ENCODE measurements around the gene VWDE. TPM values are rescaled to one million over a fixed set of nuclear protein-coding genes. Genes with fewer than 3 reads are reported as not detected.
A peak's percentile ranks its signal among the peaks of the same experiment; 100 is the strongest.
"Not testable (repeated sequence)": the region's sequence is repeated elsewhere in the genome, so short reads cannot be mapped to it uniquely, and the experiment has no call there.

Gene VWDE
- total RNA-seq (2014; rRNA removed; shearing (Covaris generic)): 0.42 and 0.97 TPM in 2 replicates

DNA sequence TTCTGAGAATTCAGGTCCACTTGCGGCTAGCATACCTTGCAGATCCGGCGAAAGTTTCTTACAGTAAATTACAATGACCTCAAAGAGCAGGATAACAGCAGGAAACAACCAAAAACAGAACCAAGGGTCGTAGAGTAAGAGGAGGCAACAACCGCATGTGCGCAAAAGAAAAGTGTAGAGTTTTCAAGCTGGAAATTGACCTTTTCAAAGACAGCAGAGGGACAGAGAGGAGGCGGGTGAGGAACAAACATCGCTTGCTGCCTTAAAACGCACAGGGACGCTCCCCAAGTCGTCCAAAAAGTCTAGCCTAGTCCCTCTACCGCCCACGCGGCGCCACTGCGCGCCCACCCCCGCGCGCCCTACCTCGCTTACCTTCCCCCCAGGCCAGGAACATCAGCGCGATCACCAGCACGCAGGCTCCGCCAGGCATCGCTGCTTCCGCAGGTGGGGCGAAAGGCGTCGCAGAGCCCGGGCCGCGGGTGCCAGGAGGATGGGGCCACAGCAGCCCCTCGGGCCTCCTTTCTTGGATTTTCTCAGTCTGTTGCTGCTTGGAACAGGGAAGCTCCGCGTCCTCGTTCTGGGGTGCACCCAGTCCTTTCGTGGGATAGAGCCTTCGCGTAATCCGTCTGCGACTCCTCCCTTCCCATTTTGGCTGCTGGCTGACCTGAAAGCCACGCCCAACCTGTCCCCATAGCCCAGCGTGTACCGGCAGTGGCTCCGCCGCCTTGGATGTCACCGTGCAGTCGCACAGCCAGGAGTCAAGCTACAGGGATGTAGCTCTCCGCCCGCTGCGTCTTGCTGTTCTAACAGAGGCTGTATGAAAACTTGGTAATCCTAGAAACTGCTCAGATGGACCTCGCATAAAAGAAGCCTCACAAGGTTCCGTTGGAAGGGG is at the start of gene VWDE:
TSS of gene VWDE (minus strand) at position 579 of the 895 bp plus-strand sequence. CDS start at position 430, 149 bp downstream.
- DNase-seq (ENCODE audit: low read depth): peak; percentile 53

DNA sequence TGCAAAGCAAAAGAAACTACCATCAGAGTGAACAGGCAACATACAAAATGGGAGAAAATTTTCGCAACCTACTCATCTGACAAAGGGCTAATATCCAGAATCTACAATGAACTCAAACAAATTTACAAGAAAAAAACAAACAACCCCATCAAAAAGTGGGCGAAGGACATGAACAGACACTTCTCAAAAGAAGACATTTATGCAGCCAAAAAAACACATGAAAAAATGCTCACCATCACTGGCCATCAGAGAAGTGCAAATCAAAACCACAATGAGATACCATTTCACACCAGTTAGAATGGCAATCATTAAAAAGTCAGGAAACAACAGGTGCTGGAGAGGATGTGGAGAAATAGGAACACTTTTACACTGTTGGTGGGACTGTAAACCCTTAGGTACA is 49.5 kb upstream of the VWDE start:
- not testable (repeated sequence) for DNase-seq (ENCODE audit: low read depth)

DNA sequence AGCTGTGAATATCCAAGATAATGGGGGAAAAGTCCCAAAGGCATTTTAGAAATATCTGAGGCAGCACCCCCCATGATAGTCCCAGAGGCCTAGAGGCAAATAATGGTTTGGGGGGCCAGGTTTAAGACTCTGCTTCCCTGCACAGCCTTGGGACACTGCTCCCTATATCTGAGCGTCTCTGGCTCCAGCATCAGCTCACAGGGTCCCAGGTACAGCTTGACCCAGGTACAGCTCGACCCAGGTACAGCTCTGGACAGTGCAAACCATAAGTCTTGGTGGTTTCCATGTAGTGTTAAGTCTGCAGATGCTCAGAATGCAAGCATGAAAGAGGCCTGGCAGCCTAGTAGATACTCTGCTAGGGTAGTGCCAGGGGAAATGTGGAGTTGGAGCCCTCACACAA is 47.0 kb upstream of the VWDE start:
- no peak for DNase-seq (ENCODE audit: low read depth)

DNA sequence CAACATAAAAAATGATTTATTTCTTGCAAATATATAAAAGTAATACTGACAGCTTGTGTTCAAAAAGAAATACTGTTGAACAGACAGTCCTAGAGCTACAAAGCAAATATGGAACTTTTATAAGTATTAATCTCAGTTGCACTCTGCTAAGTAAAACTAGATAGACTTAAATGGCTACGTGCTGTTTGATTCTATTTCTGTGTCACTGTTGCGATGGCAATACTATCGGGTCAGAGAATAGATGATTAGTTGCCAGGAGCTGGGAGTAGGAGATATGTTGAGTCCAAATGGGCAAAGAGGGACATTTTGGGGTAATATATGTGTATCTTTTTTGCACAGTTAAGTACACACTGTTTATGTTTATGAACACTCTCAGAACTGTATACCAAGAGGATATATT is 41.1 kb upstream of the VWDE start:
- no peak for DNase-seq (ENCODE audit: low read depth)

DNA sequence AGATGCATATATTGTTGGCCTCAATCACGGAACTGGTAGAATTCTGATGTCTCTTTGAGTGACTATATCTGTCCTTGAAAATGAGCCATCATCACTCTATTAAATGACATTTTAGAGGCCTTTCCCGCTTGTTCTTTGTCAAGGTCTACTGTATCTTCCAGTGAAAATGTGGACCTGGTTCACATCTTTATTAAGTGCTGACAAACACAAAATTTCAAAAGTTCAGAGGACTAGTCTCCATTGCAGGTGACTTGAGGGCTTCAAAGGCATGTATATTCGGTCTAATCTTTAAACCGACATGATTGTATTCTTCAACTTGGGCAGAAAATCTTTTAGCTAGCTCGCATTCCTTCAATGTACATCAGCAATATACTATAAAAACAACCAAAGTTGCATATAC is 36.6 kb upstream of the VWDE start:
- no peak for DNase-seq (ENCODE audit: low read depth)

DNA sequence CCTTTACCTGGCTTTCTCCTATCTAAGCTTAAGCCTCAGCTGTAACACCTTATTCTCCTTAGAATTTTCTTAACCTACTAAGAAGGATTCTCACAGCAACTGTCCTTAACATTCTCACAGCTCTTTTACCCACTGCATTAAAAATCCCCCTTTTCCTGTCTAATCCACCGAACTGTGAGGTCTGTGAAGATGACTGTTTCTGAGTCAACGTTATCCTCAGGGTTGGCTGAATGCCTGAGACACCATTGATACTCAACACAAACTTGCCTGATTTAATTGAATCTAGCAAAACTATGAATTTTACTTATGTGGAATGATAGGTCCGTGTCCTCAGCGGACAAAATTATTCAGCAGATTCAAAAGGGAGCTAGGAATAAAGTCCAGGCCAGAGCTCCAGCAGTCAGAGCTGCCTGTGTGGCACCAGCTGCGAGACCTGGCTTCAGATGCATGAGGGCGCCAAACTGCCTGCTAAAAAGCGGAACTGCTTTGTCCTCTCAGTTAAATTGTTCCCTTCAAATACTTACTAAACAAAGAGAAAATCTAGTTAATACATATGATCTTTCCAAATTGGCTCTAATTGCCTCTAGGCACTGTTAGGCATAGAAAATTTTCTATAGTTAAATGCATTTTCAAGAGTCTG is 33.4 kb upstream of the VWDE start:
- peak; percentile 43 for DNase-seq (ENCODE audit: low read depth)

DNA sequence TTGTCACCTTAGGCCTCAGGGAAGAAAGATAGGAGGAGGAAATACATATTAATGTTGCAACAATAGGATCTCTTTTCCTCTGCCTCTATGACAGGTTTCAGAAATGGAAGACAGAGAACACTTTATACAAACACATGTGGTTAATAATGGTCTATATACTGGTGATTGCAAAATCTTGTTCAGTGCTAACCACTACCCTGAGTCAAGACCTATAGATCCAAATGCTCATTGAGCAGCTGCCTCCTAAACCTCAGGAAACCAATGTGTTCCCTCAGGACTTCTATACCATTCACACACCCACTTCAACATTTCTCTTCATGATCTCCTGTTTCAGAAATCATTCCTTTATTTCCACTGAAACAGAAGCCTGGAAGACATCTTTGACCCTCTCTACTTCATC is 32.5 kb upstream of the VWDE start:
- no peak for DNase-seq (ENCODE audit: low read depth)

DNA sequence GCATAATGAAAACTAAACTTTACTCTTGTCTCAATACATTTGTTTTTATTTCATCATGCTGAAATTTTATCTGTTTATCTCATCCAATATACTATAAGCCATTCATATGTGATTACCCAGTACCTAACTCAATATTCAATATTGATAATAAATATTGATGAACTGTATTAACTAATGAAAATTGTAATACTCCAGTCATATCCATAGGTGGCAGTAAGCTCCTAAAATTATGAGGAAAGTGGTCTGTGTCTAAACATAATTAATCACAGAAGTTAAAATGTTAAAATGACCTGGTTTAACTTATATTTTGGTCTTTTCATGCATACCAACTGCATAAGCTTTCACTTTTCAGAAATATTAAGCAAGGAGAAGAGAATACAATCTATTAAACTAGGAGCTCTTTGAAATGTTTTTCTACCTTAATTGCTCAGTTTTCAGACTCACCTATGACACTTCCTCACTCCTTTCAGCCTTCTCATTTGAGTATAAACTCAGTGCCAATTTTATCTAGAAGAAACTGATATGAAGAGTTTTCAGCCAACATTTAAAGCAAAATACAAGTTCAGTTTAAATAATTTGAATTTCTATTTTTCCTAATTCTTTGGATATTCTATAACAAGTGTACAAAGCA is 30.5 kb upstream of the VWDE start:
- no peak for DNase-seq (ENCODE audit: low read depth)

DNA sequence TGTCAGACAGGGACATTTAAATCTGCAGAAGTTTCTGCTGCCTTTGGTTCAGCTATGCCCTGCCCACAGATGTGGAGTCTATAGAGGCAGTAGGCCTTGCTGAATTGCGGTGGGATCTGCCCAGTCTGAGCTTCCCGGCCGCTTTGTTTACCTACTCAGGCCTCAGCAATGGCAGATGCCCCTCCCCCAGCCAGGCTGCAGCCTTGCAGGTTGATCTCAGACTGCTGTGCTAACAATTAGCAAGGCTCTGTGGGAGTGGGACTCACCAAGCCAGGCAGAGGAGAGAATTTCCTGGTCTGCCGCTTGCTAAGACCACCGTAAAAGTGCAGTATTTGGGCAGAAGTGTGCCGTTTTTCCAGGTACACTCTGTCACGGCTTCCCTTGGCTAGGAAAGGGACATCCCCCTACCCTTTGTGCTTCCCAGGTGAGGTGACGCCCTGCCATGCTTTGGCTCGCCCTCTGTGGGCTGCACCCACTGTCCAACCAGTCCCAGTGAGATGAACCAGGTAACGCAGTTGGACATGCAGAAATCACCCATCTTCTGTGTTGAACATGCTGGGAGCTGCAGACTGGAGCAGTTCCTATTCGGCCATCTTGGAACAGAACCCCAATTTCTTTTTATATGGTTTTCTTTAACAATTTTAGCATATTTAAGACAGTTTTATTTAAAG is 28.4 kb upstream of the VWDE start:
- DNase-seq (ENCODE audit: low read depth): no peak

DNA sequence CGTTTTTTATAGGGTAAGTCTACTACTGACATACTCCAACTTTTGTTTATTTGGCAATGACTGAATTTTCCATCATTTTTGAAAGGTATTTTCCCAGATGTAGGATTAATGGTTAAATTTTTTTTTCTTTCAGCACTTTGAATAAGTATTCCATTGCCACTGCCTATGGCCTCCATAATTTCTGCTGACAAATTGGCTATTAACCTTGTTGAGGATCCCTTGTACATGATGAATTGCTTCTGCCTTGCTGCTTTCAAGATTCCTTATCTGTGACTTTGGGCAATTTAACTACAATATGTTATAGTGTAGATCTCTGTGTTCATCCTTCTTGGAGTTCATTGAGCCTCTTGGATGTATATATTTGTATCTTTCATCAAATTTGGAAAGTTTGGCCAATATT is 21.6 kb upstream of the VWDE start:
- no peak for DNase-seq (ENCODE audit: low read depth)

DNA sequence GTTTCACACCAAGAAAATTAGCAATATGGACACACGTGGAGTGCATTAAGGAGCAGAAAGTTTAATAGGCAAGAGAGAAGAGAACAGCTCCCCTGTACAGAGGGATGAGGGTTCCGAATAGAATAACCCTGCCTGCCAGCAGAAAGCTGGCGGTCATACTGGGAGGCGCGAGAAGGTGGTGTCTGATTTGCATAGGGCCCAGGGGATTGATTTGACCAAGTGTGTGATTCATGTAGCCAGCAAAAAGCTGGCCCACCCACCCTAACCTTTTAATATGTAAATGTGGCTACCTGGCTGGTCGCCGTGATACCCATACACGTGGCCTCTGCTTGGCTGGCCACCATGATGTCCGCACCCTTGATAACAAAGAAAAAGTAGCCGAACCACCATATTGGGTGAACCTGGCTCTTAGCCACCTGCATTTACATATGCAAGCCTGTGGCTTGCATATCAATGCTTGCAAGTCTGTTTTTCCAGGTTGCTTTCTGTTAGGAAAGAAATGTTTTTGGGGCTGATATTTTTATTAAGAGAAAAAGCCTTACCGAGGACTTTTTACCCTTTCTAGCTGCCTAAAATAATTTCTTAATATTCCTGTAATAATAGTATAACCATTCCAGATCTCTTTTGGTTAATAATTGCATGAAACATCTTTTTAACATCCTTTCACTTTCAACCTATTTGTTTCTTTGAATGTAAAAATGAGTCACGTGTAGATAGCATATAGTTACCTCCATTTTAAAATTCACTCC is 20.5 kb upstream of the VWDE start:
- DNase-seq (ENCODE audit: low read depth): no peak

DNA sequence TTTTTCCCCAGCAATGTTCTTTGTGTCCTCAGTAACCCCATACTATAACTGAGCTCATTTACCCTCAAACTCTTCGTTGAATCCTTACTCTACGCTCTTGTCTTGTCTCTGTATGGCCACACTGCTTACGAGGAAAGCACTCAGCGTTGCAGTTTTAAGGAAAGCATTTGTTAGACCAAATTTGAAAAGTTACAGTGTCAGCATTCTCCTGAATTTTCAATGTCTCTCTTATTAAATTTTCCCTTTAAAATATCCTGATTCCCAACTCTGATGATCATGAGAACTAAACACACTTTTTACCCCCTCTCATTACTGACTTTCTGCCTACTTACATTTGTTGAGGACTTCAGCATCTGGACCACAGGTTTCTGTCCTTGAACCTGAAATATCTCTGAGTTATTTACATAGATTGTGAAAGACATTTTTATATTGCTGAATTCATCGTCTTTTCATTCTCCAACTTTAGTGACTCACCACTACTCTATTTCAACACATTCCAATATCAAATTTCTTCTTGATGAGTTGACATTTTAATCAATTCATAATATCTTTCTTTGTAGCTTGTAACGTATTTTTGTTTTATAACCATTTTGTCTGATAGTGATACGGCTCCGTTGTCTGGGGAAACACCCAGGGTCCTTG is 19.8 kb upstream of the VWDE start:
- DNase-seq (ENCODE audit: low read depth): no peak

DNA sequence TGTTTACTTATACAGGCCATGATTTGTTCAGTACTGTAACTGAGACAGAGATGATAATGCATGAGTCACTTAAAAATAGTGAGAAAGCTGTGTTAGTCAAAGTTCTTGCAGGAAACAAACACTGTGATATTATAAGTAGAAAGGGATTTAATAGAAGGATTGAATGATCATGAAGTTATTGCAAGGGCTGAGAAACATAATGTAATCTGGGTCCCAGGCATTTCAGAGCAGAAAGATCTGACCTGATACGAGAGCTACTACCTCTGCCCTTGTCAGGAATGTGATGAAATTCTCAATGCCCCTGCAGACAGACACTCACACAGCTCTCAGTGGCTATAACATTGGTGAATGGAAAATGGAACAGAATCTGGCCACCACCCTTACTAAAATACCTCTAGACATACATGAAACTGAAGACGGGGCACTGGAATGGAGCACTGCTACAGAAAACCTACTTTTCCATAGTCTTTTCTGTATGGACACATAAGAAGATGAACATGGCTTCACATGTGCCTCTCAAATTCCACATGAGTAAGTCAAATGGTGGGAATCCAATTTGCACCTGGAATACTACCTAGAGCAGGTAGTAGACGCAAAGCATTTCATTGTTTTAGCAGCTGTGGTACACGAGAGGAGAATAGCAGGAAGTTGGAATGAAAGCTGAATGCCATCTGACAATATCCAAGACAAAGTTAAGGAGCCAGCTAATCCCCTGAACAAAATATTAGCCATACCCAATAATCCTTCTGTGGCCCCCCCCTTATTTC is 19.1 kb upstream of the VWDE start:
- DNase-seq (ENCODE audit: low read depth): no peak

DNA sequence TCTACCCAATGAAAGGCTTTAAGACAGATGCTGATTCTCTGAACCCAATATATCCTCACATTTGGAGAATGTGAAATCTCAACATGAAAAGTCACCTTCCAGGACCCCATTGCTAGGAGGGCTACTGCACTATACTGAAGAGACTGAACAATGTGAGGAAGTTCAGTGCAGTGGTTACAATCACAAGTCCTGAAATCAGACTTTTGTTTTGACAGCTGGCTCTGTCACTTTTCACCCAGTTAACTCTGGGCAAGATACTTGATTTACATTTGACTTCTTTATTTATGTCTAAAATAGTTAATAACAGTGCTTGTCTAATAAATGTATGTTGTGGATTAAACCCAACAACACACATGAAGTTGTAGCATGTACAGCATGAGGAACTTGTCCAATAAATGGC is 14.8 kb upstream of the VWDE start:
- DNase-seq (ENCODE audit: low read depth): no peak

DNA sequence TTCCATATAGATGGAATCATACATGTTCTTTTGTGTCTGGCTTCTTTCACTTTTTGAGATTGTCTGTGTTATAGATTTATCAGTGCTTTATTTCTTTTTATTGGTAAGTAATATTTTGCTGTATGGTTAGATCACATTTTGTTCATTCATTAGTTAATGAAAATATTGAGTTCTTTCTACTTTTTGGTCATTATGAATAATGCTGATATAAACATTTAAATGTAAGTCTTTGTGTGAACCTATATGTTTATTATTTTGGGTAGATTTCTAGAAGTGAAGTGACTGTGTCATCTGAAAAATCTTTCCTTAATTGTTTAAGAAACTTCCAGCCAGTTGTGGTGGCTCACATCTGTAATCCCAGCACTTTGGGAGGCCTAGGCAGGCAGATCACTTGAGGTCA is 11.4 kb upstream of the VWDE start:
- DNase-seq (ENCODE audit: low read depth): no peak

DNA sequence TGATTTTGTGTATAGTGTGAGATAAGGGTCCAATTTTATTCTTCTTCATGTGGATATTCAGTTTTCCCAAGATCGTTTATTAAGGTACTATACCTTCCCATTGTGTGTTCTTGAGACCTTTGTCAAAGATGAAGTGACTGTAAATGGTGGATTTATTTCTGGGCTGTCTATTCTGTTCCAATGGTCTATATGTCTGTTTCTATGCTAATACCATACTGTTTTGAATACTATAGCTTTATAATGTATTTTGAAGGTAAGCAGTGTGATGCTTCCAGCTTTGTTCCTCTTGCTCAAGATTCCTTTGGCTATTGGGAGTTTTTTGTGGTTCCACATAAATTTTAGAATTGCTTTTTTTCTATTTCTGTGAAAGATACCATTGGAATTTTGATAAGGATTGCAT is 8.7 kb upstream of the VWDE start:
- DNase-seq (ENCODE audit: low read depth): no peak

DNA sequence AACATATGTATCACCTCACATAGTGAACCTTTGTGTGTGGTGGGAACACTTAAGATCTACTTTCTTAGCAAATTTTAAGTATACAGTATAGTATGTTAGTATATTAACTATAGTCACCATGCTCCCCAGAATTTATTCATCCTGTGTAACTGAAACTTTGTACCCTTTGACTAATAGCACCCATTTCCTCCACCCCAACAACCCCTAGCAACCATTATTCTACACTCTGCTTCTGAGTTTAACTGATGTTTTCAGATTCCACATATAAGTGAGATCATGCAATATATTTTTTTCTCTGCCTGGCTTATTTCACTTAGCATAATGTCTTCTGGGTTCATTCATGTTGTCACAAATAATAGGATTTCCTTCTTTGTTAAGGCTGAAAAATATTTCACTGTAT is 6.9 kb upstream of the VWDE start:
- no peak for DNase-seq (ENCODE audit: low read depth)

DNA sequence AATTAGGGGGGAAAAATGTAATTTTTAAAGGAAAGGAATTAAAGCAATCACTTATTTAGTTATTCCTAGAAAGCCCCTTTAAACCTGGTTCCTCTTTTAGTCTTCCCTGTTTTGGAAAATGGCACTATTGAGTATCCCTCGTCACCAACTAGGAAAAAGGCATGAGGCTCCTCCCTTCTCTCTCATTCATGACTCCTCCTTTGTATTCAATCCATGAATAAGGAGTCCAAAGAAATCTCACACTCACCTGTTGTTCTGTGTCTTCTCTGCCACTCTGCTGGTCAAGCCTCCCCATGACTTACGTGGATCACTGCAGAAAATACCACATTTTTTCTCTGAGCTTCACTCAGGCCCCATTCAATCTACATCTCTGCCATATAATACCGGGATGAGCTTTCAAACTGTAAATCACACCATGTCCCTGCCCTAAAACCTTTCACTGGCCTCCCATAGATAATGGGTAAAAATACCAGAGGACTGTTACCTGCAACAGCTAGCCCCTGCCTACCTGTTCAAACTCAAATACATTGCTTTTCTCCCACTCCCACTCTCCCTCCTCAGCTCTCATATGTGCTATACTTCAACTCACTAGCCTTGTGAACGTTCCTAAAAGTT is 5.5 kb upstream of the VWDE start:
- no peak for DNase-seq (ENCODE audit: low read depth)

DNA sequence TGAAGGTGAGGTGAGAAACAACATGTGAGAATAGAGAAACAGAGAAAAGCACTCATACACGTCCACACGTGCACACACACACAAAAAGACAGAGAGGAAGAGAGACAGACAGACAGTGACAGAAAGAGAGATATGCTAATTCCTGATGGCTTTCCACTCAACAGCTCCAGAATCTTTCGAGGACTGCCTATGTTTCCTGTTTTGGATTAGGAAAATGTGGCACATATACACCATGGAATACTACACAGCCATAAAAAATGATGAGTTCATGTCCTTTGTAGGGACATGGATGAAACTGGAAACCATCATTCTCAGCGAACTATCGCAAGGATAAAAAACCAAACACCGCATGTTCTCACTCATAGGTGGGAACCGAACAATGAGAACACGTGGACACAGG is 4.0 kb upstream of the VWDE start:
- DNase-seq (ENCODE audit: low read depth): not testable (repeated sequence)

DNA sequence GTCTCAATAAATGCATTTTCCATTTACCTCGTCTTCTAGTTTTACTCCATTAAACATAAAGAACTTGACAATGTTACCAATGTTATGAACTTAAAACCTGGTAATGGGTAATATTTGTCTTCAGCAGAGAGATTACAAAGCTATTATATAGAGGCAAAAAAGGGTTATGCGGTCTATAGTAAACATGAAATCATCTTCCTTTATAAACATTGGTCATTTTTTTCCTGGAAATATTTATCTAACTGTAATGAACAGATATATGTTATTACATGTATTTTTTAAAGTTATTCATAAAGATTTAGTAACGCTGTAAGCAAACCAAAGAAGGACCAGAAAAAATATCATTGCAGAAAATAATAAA is 1.3 kb downstream of the VWDE start:
- no peak for DNase-seq (ENCODE audit: low read depth)
